CD8-positive, alpha-beta memory T cell (primary cell): ENCODE measurements around the gene GAPVD1. TPM values are rescaled to one million over a fixed set of nuclear protein-coding genes. Genes with fewer than 3 reads are reported as not detected.
"Not testable (repeated sequence)": the region's sequence is repeated elsewhere in the genome, so short reads cannot be mapped to it uniquely, and the experiment has no call there.

Experiments used
- CTCF ChIA-PET: fragments of 350-600 bp; sonication (Branson Sonifier 250); formaldehyde crosslinking; loops from one replicate; lab custom pipeline; 2021; ENCODE audit warnings: antibody characterized with exemption; lab: Charles Lee
- POLR2A ChIA-PET: fragments of 350-600 bp; sonication (Branson Sonifier 250); formaldehyde crosslinking; loops from one replicate; lab custom pipeline; 2021; ENCODE audit warnings: antibody characterized with exemption; lab: Charles Lee
- DNase-seq, 5 donors: peaks; one replicate each; pipeline versions ENCODE4 v3.0.0 to v3.0.0-alpha.2; 2020 to 2022; ENCODE audit warnings: mixed read lengths in 1 of 5
- H3K27ac ChIP-seq: one replicate; pipeline ENCODE4 v1.7.0; 2013; ENCODE audit warnings: low read depth, mild to moderate bottlenecking, low read length, moderate library complexity
- H3K27me3 ChIP-seq: 2 replicates; pipeline ENCODE4 v1.7.0; 2013; ENCODE audit warnings: low read length, mild to moderate bottlenecking; ENCODE audit not compliant: insufficient read depth, poor library complexity, severe bottlenecking
- H3K36me3 ChIP-seq: 2 replicates; pipeline ENCODE4 v1.7.0; 2013; ENCODE audit warnings: mild to moderate bottlenecking, low read length, moderate library complexity; ENCODE audit not compliant: insufficient read depth
- H3K4me1 ChIP-seq: 2 replicates; pipeline ENCODE4 v1.7.0; 2013; ENCODE audit warnings: mild to moderate bottlenecking, low read length, moderate library complexity; ENCODE audit not compliant: insufficient read depth
- H3K4me3 ChIP-seq: 2 replicates; pipeline ENCODE4 v1.7.0; 2013; ENCODE audit warnings: mild to moderate bottlenecking, low read length
- H3K9me3 ChIP-seq: 2 replicates; pipeline ENCODE4 v1.7.0; 2013; ENCODE audit warnings: mild to moderate bottlenecking, low read length
- H3K27ac Mint-ChIP-seq, 8 donors: one replicate each; pipeline ENCODE4 v1.8.0; 2020 to 2021; ENCODE audit warnings: mixed read lengths in 8 of 8, mild to moderate bottlenecking in 6 of 8, inconsistent platforms in 3 of 8, moderate library complexity in 3 of 8
- H3K27me3 Mint-ChIP-seq, 2 donors: one replicate each; pipeline ENCODE4 v1.8.0; 2020 to 2021; ENCODE audit warnings: mixed read lengths in 2 of 2, mild to moderate bottlenecking in 1 of 2, moderate library complexity in 1 of 2
- H3K36me3 Mint-ChIP-seq, 3 donors: one replicate each; pipeline ENCODE4 v1.8.0; 2020 to 2021; ENCODE audit warnings: mixed read lengths in 3 of 3, inconsistent platforms in 1 of 3, mild to moderate bottlenecking in 1 of 3
- H3K4me1 Mint-ChIP-seq, 3 donors: one replicate each; pipeline ENCODE4 v1.8.0; 2020 to 2021; ENCODE audit warnings: mixed read lengths in 3 of 3, inconsistent platforms in 1 of 3, mild to moderate bottlenecking in 1 of 3
- H3K4me3 Mint-ChIP-seq, 7 donors: one replicate each; pipeline ENCODE4 v1.8.0; 2020 to 2021; ENCODE audit warnings: mixed read lengths in 7 of 7, mild to moderate bottlenecking in 6 of 7, moderate library complexity in 4 of 7, inconsistent platforms in 2 of 7
- H3K9me3 Mint-ChIP-seq, 5 donors: one replicate each; pipeline ENCODE4 v1.8.0; 2020 to 2022; ENCODE audit warnings: mixed read lengths in 5 of 5, mild to moderate bottlenecking in 3 of 5, moderate library complexity in 2 of 5, inconsistent platforms in 1 of 5
- polyA plus RNA-seq: library from polyadenylated mRNA; unstranded; fragments of 300-500 nt; fragmentation: Illumina TruSeq; gene quantifications from one replicate; pipeline ENCODE4 v1.2.3, GENCODE V29; 2021
- total RNA-seq, 2 experiments: library from RNA; stranded (reverse); gene quantifications; one replicate each; pipeline ENCODE4 v1.2.3, GENCODE V29; 2021

Gene GAPVD1
- total and polyA plus RNA-seq, 3 experiments from 2014 or later: 42.7 to 55.4 (median 44.8) TPM

- ChIA-PET POLR2A (no interaction called here), CTCF (no interaction called here)
- Mint-ChIP-seq H3K27ac (no peak overlapping the region), H3K4me3 (no peak overlapping the region), H3K27me3 (peaks cover 2 to 7% of the 10 kb centered on the region in 2 donors), H3K9me3 (no peaks in the 10 kb centered on the region), H3K4me1 (no peaks in the 10 kb centered on the region), H3K36me3 (no peaks in the 10 kb centered on the region)
- Histone ChIP-seq H3K9me3 (no peaks in the 10 kb centered on the region), H3K4me1 (no peaks in the 10 kb centered on the region), H3K27me3 (no peaks in the 10 kb centered on the region), H3K36me3 (no peaks in the 10 kb centered on the region), H3K4me3 (no peak overlapping the region), H3K27ac (no peak overlapping the region)
- DNase-seq: no peak
These were observed 130.1 kb downstream of the GAPVD1 start for GRCh38 chr9:125391704-125392103.

- POLR2A ChIA-PET: no interaction called here
These were observed 131.8 kb downstream of the GAPVD1 start for GRCh38 chr9:125393426-125393825.

GRCh38 chr9:125396799-125397198 is 135.2 kb downstream of the GAPVD1 start:
- CTCF ChIA-PET: no interaction called here
- Histone ChIP-seq H3K9me3 (no peaks in the 10 kb centered on the region), H3K36me3 (no peaks in the 10 kb centered on the region), H3K27me3 (no peaks in the 10 kb centered on the region), H3K4me3 (no peak overlapping the region), H3K4me1 (no peaks in the 10 kb centered on the region), H3K27ac (no peak overlapping the region)
- H3K27ac Mint-ChIP-seq: no peak overlapping the region
- H3K4me1 Mint-ChIP-seq: no peaks in the 10 kb centered on the region
- no peak overlapping the region for H3K4me3 Mint-ChIP-seq
- POLR2A ChIA-PET: no interaction called here
- no peaks in the 10 kb centered on the region for H3K36me3 Mint-ChIP-seq
- no peaks in the 10 kb centered on the region for H3K27me3 Mint-ChIP-seq
- no peak for DNase-seq
- H3K9me3 Mint-ChIP-seq: no peaks in the 10 kb centered on the region

More at GRCh38 chr9:125393426-125393825, 131.8 kb downstream of the GAPVD1 start:
- Histone ChIP-seq H3K4me3 (no peak overlapping the region), H3K9me3 (no peaks in the 10 kb centered on the region), H3K4me1 (no peaks in the 10 kb centered on the region), H3K27ac (no peak overlapping the region), H3K36me3 (no peaks in the 10 kb centered on the region), H3K27me3 (no peaks in the 10 kb centered on the region)
- H3K9me3 Mint-ChIP-seq: no peaks in the 10 kb centered on the region
- DNase-seq: no peak
- no peak overlapping the region for H3K4me3 Mint-ChIP-seq
- no peaks in the 10 kb centered on the region for H3K36me3 Mint-ChIP-seq
- H3K27ac Mint-ChIP-seq: no peak overlapping the region
- H3K4me1 Mint-ChIP-seq: no peaks in the 10 kb centered on the region
- peaks cover 0 to under 1% of the 10 kb centered on the region in 2 donors for H3K27me3 Mint-ChIP-seq
- CTCF ChIA-PET: no interaction called here

- Histone ChIP-seq H3K4me3 (no peak overlapping the region), H3K9me3 (no peaks in the 10 kb centered on the region), H3K4me1 (no peaks in the 10 kb centered on the region), H3K27ac (no peak overlapping the region), H3K36me3 (no peaks in the 10 kb centered on the region), H3K27me3 (no peaks in the 10 kb centered on the region)
- no peak overlapping the region for H3K27ac Mint-ChIP-seq
- no peaks in the 10 kb centered on the region for H3K4me1 Mint-ChIP-seq
- no peaks in the 10 kb centered on the region for H3K27me3 Mint-ChIP-seq
- no peak overlapping the region for H3K4me3 Mint-ChIP-seq
- ChIA-PET POLR2A (no interaction called here), CTCF (no interaction called here)
- DNase-seq: no peak
- H3K9me3 Mint-ChIP-seq: no peaks in the 10 kb centered on the region
- H3K36me3 Mint-ChIP-seq: no peaks in the 10 kb centered on the region
These were observed 136.1 kb downstream of the GAPVD1 start for GRCh38 chr9:125397736-125398135.

GRCh38 chr9:125398243-125398642 is 136.6 kb downstream of the GAPVD1 start:
- Histone ChIP-seq H3K9me3 (no peaks in the 10 kb centered on the region), H3K4me3 (no peak overlapping the region), H3K4me1 (no peaks in the 10 kb centered on the region), H3K27me3 (no peaks in the 10 kb centered on the region), H3K27ac (no peak overlapping the region), H3K36me3 (no peaks in the 10 kb centered on the region)
- no peak for DNase-seq
- H3K27ac Mint-ChIP-seq: no peak overlapping the region
- no peaks in the 10 kb centered on the region for H3K36me3 Mint-ChIP-seq
- no peak overlapping the region for H3K4me3 Mint-ChIP-seq
- CTCF ChIA-PET: no interaction called here
- POLR2A ChIA-PET: no interaction called here
- H3K27me3 Mint-ChIP-seq: no peaks in the 10 kb centered on the region
- H3K9me3 Mint-ChIP-seq: no peaks in the 10 kb centered on the region
- no peaks in the 10 kb centered on the region for H3K4me1 Mint-ChIP-seq

GRCh38 chr9:125399165-125399564 is 137.5 kb downstream of the GAPVD1 start:
- Mint-ChIP-seq H3K27me3 (no peaks in the 10 kb centered on the region), H3K4me1 (no peaks in the 10 kb centered on the region), H3K27ac (no peak overlapping the region), H3K9me3 (no peaks in the 10 kb centered on the region), H3K4me3 (no peak overlapping the region), H3K36me3 (no peaks in the 10 kb centered on the region)
- no peaks in the 10 kb centered on the region for H3K4me1 ChIP-seq
- no peak overlapping the region for H3K27ac ChIP-seq
- H3K27me3 ChIP-seq: no peaks in the 10 kb centered on the region
- H3K4me3 ChIP-seq: no peak overlapping the region
- no peak for DNase-seq
- ChIA-PET CTCF (interaction anchor here (1.1 kb wide), 1 partner anchor 9 kb away, joined by 5 read pairs; no protein-coding TSS in a partner anchor), POLR2A (no interaction called here)
- H3K36me3 ChIP-seq: no peaks in the 10 kb centered on the region
- no peaks in the 10 kb centered on the region for H3K9me3 ChIP-seq

GRCh38 chr9:125399666-125400065 is 138.0 kb downstream of the GAPVD1 start:
- Histone ChIP-seq H3K27ac (no peak overlapping the region), H3K9me3 (no peaks in the 10 kb centered on the region), H3K36me3 (no peaks in the 10 kb centered on the region), H3K27me3 (no peaks in the 10 kb centered on the region), H3K4me1 (no peaks in the 10 kb centered on the region), H3K4me3 (no peak overlapping the region)
- Mint-ChIP-seq H3K9me3 (no peaks in the 10 kb centered on the region), H3K4me3 (peak overlapping the region in 1 of 7 donors; percentile 59), H3K27me3 (no peaks in the 10 kb centered on the region), H3K36me3 (no peaks in the 10 kb centered on the region), H3K27ac (no peak overlapping the region), H3K4me1 (no peaks in the 10 kb centered on the region)
- CTCF ChIA-PET: interaction anchor here (1.1 kb wide), 1 partner anchor 8 kb away, joined by 5 read pairs; no protein-coding TSS in a partner anchor
- no peak for DNase-seq
- POLR2A ChIA-PET: no interaction called here

GRCh38 chr9:125400232-125400631 is 138.6 kb downstream of the GAPVD1 start:
- H3K27ac Mint-ChIP-seq, H3K27me3 Mint-ChIP-seq, H3K4me1 ChIP-seq, H3K4me1 Mint-ChIP-seq, POLR2A ChIA-PET, H3K4me3 Mint-ChIP-seq, CTCF ChIA-PET, H3K27ac ChIP-seq, H3K36me3 ChIP-seq, H3K27me3 ChIP-seq, H3K9me3 ChIP-seq, DNase-seq, H3K9me3 Mint-ChIP-seq, H3K4me3 ChIP-seq, H3K36me3 Mint-ChIP-seq: not testable (repeated sequence)
